ENCODE measurements around the gene PACRG. TPM values are rescaled to one million over a fixed set of nuclear protein-coding genes. Genes with fewer than 3 reads are reported as not detected.

PACRG gene
- total and polyA plus RNA-seq, 2 experiments from 2014 or later: 0.17 to 0.68 TPM

DNA sequence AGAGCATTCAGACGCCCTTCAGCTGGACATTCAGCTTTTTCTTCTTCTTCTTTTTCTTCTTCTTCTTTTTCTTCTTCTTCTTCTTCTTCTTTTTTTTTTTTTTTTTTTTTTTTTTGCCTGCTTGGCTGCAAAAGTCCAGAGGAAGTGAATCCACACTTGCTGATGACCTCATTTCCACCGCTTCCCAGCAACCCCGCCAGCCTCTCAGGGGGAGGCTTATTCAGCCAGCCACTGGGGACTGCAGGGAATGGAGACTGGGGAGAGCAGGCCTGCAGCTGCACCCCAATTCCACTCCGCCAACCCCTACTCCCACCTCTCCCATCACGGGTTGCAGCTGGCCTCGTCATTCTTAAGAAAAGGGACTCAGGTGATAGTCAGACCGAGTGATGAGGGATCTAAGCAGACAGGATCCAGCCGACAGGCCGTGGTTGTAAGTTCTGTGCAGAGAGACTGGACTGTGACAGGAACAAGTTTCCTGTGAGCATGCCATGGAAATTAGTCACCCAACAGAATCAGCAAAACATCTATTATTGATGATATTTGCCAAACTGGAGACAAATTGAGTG lies 627.7 kb downstream of the PACRG start (continued):
- no peak for TF ChIP-seq STAT1 (IDR thresholded peaks at IDR 0.05; ENCODE audit: unreplicated experiment)
- no peak for TF ChIP-seq ZNF114 (CRISPR knock-in tag; IDR thresholded peaks at IDR 0.05)
- no peak for TF ChIP-seq JUNB (IDR thresholded peaks at IDR 0.05; ENCODE audit: unreplicated experiment)
- TF ChIP-seq CREB1 (CRISPR knock-in tag; IDR thresholded peaks at IDR 0.05; ENCODE audit: low read depth): no peak
- TF ChIP-seq, protein P1, sequence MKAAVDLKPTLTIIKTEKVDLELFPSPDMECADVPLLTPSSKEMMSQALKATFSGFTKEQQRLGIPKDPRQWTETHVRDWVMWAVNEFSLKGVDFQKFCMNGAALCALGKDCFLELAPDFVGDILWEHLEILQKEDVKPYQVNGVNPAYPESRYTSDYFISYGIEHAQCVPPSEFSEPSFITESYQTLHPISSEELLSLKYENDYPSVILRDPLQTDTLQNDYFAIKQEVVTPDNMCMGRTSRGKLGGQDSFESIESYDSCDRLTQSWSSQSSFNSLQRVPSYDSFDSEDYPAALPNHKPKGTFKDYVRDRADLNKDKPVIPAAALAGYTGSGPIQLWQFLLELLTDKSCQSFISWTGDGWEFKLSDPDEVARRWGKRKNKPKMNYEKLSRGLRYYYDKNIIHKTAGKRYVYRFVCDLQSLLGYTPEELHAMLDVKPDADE (IDR thresholded peaks at IDR 0.05): no peak
- TF ChIP-seq, protein P2, sequence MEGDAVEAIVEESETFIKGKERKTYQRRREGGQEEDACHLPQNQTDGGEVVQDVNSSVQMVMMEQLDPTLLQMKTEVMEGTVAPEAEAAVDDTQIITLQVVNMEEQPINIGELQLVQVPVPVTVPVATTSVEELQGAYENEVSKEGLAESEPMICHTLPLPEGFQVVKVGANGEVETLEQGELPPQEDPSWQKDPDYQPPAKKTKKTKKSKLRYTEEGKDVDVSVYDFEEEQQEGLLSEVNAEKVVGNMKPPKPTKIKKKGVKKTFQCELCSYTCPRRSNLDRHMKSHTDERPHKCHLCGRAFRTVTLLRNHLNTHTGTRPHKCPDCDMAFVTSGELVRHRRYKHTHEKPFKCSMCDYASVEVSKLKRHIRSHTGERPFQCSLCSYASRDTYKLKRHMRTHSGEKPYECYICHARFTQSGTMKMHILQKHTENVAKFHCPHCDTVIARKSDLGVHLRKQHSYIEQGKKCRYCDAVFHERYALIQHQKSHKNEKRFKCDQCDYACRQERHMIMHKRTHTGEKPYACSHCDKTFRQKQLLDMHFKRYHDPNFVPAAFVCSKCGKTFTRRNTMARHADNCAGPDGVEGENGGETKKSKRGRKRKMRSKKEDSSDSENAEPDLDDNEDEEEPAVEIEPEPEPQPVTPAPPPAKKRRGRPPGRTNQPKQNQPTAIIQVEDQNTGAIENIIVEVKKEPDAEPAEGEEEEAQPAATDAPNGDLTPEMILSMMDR (conservative IDR thresholded peaks at IDR 0.05; ENCODE audit: low read depth in 2 of 2): no peak

DNA sequence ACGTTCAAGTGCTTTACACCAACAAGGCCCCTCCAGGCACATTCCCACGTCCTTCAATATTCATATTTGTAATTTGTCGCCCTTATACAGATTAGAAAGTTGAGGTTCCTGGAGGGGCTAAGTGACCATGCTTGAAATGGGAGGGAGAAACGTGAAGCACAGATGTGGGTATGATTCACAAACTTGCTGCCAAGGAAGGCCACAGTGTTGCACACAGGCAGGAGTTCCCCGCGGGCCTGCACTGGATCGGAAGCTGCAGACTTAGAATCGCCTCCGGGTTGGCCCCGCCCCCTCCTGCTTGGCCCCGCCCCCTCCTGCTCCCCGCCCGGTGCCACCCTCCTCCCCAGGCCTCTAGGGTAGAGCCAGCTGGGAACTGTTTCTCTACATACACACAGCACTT lies 628.5 kb downstream of the PACRG start:
- Mint-ChIP-seq H3K27me3 (ENCODE audit: insufficient read depth, low read depth, poor library complexity) (peaks cover 3% of the 10 kb centered on the region), H3K9me3 (no peaks in the 10 kb centered on the region), H3K4me1 (peaks cover 20% of the 10 kb centered on the region), H3K27ac (no peak overlapping the region), H3K4me3 (no peak overlapping the region), H3K36me3 (ENCODE audit: low read depth) (no peaks in the 10 kb centered on the region)
- H3K4me2 ChIP-seq: no peak overlapping the region
- H3F3A ChIP-seq (replicated peaks; ENCODE audit: low read depth): no peaks in the 10 kb centered on the region
- no peak overlapping the region for H3K27ac ChIP-seq (ENCODE audit: low read depth)
- no peaks in the 10 kb centered on the region for H3K4me1 ChIP-seq (ENCODE audit: insufficient read depth)
- ATAC-seq (peak; percentile 93), DNase-seq (ENCODE audit: low spot score) (peak; percentile 41)
- no peaks in the 10 kb centered on the region for H3K79me2 ChIP-seq (replicated peaks; ENCODE audit: insufficient read depth)
- H3K27me3 ChIP-seq (ENCODE audit: insufficient read depth): no peaks in the 10 kb centered on the region
- H3K9me2 ChIP-seq (ENCODE audit: insufficient read depth): no peaks in the 10 kb centered on the region
- H4K20me1 ChIP-seq (replicated peaks; ENCODE audit: insufficient read depth): no peaks in the 10 kb centered on the region
- H3K36me3 ChIP-seq (ENCODE audit: insufficient read depth): no peaks in the 10 kb centered on the region
- peak overlapping the region; percentile 52; the same call in 1 of the 2 replicates for H2AFZ ChIP-seq
- H3K4me3 ChIP-seq: no peak overlapping the region
- TF ChIP-seq, protein P2 (conservative IDR thresholded peaks at IDR 0.05; ENCODE audit: low read depth in 2 of 2): no peak
- no peak for TF ChIP-seq POLR2AphosphoS5 (IDR thresholded peaks at IDR 0.05; ENCODE audit: low read depth)
- TF ChIP-seq CREB1 (CRISPR knock-in tag; IDR thresholded peaks at IDR 0.05; ENCODE audit: low read depth): no peak
- no peak for TF ChIP-seq JUNB (IDR thresholded peaks at IDR 0.05; ENCODE audit: unreplicated experiment)
- TF ChIP-seq, protein P1 (IDR thresholded peaks at IDR 0.05): no peak
- TF ChIP-seq ZNF331 (CRISPR knock-in tag; IDR thresholded peaks at IDR 0.05; ENCODE audit: low read depth): no peak
- no peak for TF ChIP-seq EZH2 (IDR thresholded peaks at IDR 0.05; ENCODE audit: low read depth, unreplicated experiment)
- TF ChIP-seq STAT1 (IDR thresholded peaks at IDR 0.05; ENCODE audit: unreplicated experiment): no peak
- TF ChIP-seq EZH2phosphoT487 (IDR thresholded peaks at IDR 0.05; ENCODE audit: unreplicated experiment): no peak
- TF ChIP-seq ZNF114 (CRISPR knock-in tag; IDR thresholded peaks at IDR 0.05): no peak
- TF ChIP-seq NANOG (IDR thresholded peaks at IDR 0.05; ENCODE audit: borderline replicate concordance): no peak
